ENCODE results near the gene ZC3H12A. TPM values are rescaled to one million over a fixed set of nuclear protein-coding genes. Genes with fewer than 3 reads are reported as not detected.

Gene ZC3H12A
- total RNA-seq, 1 experiment from 2014 or later, result 9.4 TPM

DNA sequence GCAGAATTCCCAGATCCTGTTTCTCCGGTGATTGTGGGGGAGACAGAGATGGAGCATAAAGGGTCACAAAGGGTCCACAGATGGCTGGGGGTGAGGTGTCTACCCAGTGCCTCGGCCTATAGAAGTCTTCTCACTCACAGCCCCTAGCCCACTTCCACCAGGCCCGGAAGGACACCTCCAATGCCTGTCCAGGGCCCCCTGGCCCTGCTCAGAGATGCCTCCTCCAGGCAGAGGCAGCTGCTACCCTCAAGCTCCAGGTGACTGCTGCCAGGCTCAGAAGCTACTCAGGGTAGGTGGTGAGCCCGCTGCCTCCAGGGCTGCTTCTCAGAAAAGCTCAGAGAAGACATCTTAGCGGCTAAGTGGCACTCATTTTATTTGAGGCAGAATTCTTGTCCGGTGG is 22.0 kb upstream of the ZC3H12A start:
- POLR2A ChIA-PET, result no interaction called here
- BruUV-seq (replicated peaks), result no TSS peak
- ATAC-seq, result no peak
- no peaks in the 10 kb centered on the region for H3K9me3 ChIP-seq (ENCODE audit: control insufficient read depth, insufficient read depth, low read depth, low read length)
- intact Hi-C loops (cut with micrococcal nuclease; ENCODE audit: unreplicated experiment), result no loop called here
- no peaks in the 10 kb centered on the region for H3K36me3 ChIP-seq (ENCODE audit: control insufficient read depth, insufficient read depth, low read length)
- in situ Hi-C loops (cut with HindIII; ENCODE audit: low pct_unique_long_range_greater_than_20kb, low sequenced_read_pairs), result no loop called here
- H3K27ac ChIP-seq (ENCODE audit: low read length), result no peak overlapping the region
- no peak overlapping the region for H3K4me3 ChIP-seq (ENCODE audit: low read depth in 2 of 2, low read length in 2 of 2)
- H3K27me3 ChIP-seq (ENCODE audit: control insufficient read depth, insufficient read depth, low read length), result no peaks in the 10 kb centered on the region
- DNase-seq (ENCODE audit: low read depth, low spot score), result no peak
- CTCF ChIA-PET, result interaction anchor here (0.6 to 0.7 kb wide), 2 partner anchors 46 to 91 kb away, joined by 4 read pairs; no protein-coding TSS in a partner anchor
- H3K4me1 ChIP-seq (ENCODE audit: control insufficient read depth, insufficient read depth, low read length), result peaks cover 4% of the 10 kb centered on the region; the same call in 1 of the 2 replicates
- TF ChIP-seq TCF7L2 (IDR thresholded peaks at IDR 0.05; ENCODE audit: low read depth, low read length), result no peak
- TF ChIP-seq, protein P1, sequence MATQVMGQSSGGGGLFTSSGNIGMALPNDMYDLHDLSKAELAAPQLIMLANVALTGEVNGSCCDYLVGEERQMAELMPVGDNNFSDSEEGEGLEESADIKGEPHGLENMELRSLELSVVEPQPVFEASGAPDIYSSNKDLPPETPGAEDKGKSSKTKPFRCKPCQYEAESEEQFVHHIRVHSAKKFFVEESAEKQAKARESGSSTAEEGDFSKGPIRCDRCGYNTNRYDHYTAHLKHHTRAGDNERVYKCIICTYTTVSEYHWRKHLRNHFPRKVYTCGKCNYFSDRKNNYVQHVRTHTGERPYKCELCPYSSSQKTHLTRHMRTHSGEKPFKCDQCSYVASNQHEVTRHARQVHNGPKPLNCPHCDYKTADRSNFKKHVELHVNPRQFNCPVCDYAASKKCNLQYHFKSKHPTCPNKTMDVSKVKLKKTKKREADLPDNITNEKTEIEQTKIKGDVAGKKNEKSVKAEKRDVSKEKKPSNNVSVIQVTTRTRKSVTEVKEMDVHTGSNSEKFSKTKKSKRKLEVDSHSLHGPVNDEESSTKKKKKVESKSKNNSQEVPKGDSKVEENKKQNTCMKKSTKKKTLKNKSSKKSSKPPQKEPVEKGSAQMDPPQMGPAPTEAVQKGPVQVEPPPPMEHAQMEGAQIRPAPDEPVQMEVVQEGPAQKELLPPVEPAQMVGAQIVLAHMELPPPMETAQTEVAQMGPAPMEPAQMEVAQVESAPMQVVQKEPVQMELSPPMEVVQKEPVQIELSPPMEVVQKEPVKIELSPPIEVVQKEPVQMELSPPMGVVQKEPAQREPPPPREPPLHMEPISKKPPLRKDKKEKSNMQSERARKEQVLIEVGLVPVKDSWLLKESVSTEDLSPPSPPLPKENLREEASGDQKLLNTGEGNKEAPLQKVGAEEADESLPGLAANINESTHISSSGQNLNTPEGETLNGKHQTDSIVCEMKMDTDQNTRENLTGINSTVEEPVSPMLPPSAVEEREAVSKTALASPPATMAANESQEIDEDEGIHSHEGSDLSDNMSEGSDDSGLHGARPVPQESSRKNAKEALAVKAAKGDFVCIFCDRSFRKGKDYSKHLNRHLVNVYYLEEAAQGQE (IDR thresholded peaks at IDR 0.05; ENCODE audit: insufficient read depth in 1 of 2, low read depth in 2 of 2, low read length in 1 of 2), result no peak
- no peak for TF ChIP-seq SIN3A (IDR thresholded peaks at IDR 0.05; ENCODE audit: borderline replicate concordance, insufficient read depth, low read depth, low read length)
- TF ChIP-seq, protein P2, sequence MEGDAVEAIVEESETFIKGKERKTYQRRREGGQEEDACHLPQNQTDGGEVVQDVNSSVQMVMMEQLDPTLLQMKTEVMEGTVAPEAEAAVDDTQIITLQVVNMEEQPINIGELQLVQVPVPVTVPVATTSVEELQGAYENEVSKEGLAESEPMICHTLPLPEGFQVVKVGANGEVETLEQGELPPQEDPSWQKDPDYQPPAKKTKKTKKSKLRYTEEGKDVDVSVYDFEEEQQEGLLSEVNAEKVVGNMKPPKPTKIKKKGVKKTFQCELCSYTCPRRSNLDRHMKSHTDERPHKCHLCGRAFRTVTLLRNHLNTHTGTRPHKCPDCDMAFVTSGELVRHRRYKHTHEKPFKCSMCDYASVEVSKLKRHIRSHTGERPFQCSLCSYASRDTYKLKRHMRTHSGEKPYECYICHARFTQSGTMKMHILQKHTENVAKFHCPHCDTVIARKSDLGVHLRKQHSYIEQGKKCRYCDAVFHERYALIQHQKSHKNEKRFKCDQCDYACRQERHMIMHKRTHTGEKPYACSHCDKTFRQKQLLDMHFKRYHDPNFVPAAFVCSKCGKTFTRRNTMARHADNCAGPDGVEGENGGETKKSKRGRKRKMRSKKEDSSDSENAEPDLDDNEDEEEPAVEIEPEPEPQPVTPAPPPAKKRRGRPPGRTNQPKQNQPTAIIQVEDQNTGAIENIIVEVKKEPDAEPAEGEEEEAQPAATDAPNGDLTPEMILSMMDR (IDR thresholded peaks at IDR 0.05), result no peak
- no peak for TF ChIP-seq POLR2AphosphoS5 (IDR thresholded peaks at IDR 0.05; ENCODE audit: low read depth, low read length)

DNA sequence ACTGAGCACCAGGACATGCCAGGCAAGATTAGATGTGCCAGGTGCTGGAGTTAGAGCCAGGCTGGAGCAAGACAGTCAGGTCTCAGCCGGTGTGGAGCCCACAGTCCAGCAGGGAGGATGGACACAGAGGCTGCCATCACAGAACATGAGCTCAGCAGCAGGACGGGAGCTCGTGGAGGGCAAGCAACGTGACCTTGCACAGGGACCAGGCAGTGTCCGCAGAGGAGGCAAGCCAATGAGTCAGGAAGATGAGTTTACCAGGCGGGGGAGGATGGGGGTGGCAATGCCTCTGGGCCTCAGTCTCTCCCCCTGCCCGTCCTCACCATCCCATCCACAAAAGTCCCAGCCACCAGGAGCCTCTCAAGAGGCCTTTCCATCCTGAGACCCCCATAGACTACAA is 20.7 kb upstream of the ZC3H12A start:
- in situ Hi-C loops (cut with HindIII; ENCODE audit: low pct_unique_long_range_greater_than_20kb, low sequenced_read_pairs), result no loop called here
- ChIA-PET CTCF (interaction anchor here (0.7 to 3.9 kb wide), 3 partner anchors 19 to 354 kb away, joined by 3 to 16 read pairs (median 7); partner anchors contain the start of genes C1orf122 and YRDC), POLR2A (no interaction called here)
- Histone ChIP-seq H3K4me3 (ENCODE audit: low read depth in 2 of 2, low read length in 2 of 2) (no peak overlapping the region), H3K36me3 (ENCODE audit: control insufficient read depth, insufficient read depth, low read length) (no peaks in the 10 kb centered on the region), H3K9me3 (ENCODE audit: control insufficient read depth, insufficient read depth, low read depth, low read length) (no peaks in the 10 kb centered on the region), H3K4me1 (ENCODE audit: control insufficient read depth, insufficient read depth, low read length) (peaks cover 4% of the 10 kb centered on the region; the same call in 1 of the 2 replicates), H3K27ac (ENCODE audit: low read length) (no peak overlapping the region), H3K27me3 (ENCODE audit: control insufficient read depth, insufficient read depth, low read length) (no peaks in the 10 kb centered on the region)
- 0 out of 2 replicates have a peak, but pooled peaks have one; percentile 29 for ATAC-seq
- TF ChIP-seq POLR2AphosphoS5 (IDR thresholded peaks at IDR 0.05; ENCODE audit: low read depth, low read length) (no peak), TCF7L2 (IDR thresholded peaks at IDR 0.05; ENCODE audit: low read depth, low read length) (no peak), SIN3A (IDR thresholded peaks at IDR 0.05; ENCODE audit: borderline replicate concordance, insufficient read depth, low read depth, low read length) (no peak)
- TF ChIP-seq, protein P1 (IDR thresholded peaks at IDR 0.05; ENCODE audit: insufficient read depth in 1 of 2, low read depth in 2 of 2, low read length in 1 of 2), result no peak
- no peak for DNase-seq (ENCODE audit: low read depth, low spot score)
- intact Hi-C loops (cut with micrococcal nuclease; ENCODE audit: unreplicated experiment), result no loop called here
- no TSS peak for BruUV-seq (replicated peaks)

All from Panc1 (cell line).